K562 (cell line): ENCODE measurements around the gene UBXN11. TPM values are rescaled to one million over a fixed set of nuclear protein-coding genes. Genes with fewer than 3 reads are reported as not detected.
A peak's percentile ranks its signal among the peaks of the same experiment; 100 is the strongest.

ENCODE experiments used
- AFF4 ChIP-seq: sonication (generic); formaldehyde crosslinking; IDR thresholded peaks from 2 replicates; pipeline ENCODE4 v1.8.0; 2023; ENCODE audit warnings: mild to moderate bottlenecking, missing genetic modification reagents
- CBFB ChIP-seq: sonication (generic); formaldehyde crosslinking; IDR thresholded peaks from 2 replicates; pipeline ENCODE4 v1.4.0; 2020; ENCODE audit warnings: mild to moderate bottlenecking, missing genetic modification reagents
- CBX5 ChIP-seq: IDR thresholded peaks from 2 replicates; pipeline ENCODE4 v1.6.1; 2014; ENCODE audit warnings: low read depth, borderline replicate concordance
- IFI16 ChIP-seq: fragments of 250-450 bp; sonication (Bioruptor Pico); IDR thresholded peaks from 2 replicates; pipeline ENCODE4 v2.1.2; 2022; ENCODE audit warnings: mild to moderate bottlenecking, inconsistent platforms
- MCM3 ChIP-seq: fragments of 450-650 bp; IDR thresholded peaks from 2 replicates; pipeline ENCODE4 v1.6.1; 2016
- NFXL1 ChIP-seq: fragments of 450-650 bp; formaldehyde crosslinking; IDR thresholded peaks from 2 replicates; pipeline ENCODE4 v1.4.0; 2021; ENCODE audit warnings: mild to moderate bottlenecking
- SETDB1 ChIP-seq: IDR thresholded peaks from one replicate; pipeline ENCODE4 v1.6.1; 2012; ENCODE audit warnings: low read length, control low read depth, inconsistent platforms
- SMARCE1 ChIP-seq: fragments of 450-650 bp; IDR thresholded peaks from 2 replicates; pipeline ENCODE4 v1.7.1; 2016; ENCODE audit warnings: mild to moderate bottlenecking
- THAP7 ChIP-seq: fragments of 250-450 bp; sonication (Bioruptor Pico); IDR thresholded peaks from 2 replicates; pipeline ENCODE4 v1.5.0; 2021
- ZBTB1 ChIP-seq: sonication (generic); formaldehyde crosslinking; IDR thresholded peaks from 2 replicates; pipeline ENCODE4 v1.8.1; 2023; ENCODE audit warnings: missing genetic modification reagents, low read depth, mild to moderate bottlenecking, borderline replicate concordance
- ZNF512 ChIP-seq: IDR thresholded peaks from 2 replicates; pipeline ENCODE4 v1.6.1; 2016; ENCODE audit warnings: missing genetic modification characterization, missing compliant biosample characterization
- ZNF561 ChIP-seq: fragments of 450-650 bp; formaldehyde crosslinking; conservative IDR thresholded peaks from 2 replicates; pipeline ENCODE4 v1.4.0; 2020; ENCODE audit warnings: mild to moderate bottlenecking, moderate library complexity
- ZNF699 ChIP-seq: fragments of 250-450 bp; sonication (Bioruptor Pico); IDR thresholded peaks from 2 replicates; pipeline ENCODE4 v1.8.0; 2021; ENCODE audit warnings: mild to moderate bottlenecking, moderate library complexity; ENCODE audit not compliant: insufficient replicate concordance
- polyA plus RNA-seq, 8 experiments: library from polyadenylated mRNA; depleted of rRNA in 4 of 8; stranded (reverse) in 5 of 8; unstranded in 3 of 8; fragments of >200 nt; fragmentation: Nextera tagmentation in 2 of 8; fragmentation: Illumina TruSeq in 1 of 8; extraction: Ambion mirVana in 2 of 8; extraction: Trizol in 1 of 8; gene quantifications; 2 replicates each; pipeline versions ENCODE4 v1.2.1 to v1.2.3, GENCODE V29; 2011 to 2014; ENCODE audit warnings: inconsistent platforms in 1 of 8, missing spikeins in 1 of 8
- total RNA-seq, 7 experiments: library from RNA; depleted of rRNA in 6 of 7; stranded (reverse); fragments of >200 nt in 6 of 7; fragmentation: Illumina TruSeq in 2 of 7; extraction: Trizol in 2 of 7; gene quantifications; 2 replicates each; pipeline versions ENCODE4 v1.2.1 to v1.2.3, GENCODE V29; 2011 to 2021; ENCODE audit warnings: low replicate concordance in 1 of 7
- TF ChIP-seq, protein P1 (sequence below): fragments of 200-800 bp; sonication (Bioruptor generic); IDR thresholded peaks from 2 replicates; pipeline ENCODE4 v1.6.1; 2017; ENCODE audit warnings: missing genetic modification characterization, missing compliant biosample characterization

Gene UBXN11
- total and polyA plus RNA-seq, 9 of the 15 experiments (the other 6 are each of a cell fraction or from before 2014, with no cell fraction given) = 0.48 to 34.3 (median 11.3) TPM

- no peak for TF ChIP-seq AFF4
- TF ChIP-seq, protein P1, sequence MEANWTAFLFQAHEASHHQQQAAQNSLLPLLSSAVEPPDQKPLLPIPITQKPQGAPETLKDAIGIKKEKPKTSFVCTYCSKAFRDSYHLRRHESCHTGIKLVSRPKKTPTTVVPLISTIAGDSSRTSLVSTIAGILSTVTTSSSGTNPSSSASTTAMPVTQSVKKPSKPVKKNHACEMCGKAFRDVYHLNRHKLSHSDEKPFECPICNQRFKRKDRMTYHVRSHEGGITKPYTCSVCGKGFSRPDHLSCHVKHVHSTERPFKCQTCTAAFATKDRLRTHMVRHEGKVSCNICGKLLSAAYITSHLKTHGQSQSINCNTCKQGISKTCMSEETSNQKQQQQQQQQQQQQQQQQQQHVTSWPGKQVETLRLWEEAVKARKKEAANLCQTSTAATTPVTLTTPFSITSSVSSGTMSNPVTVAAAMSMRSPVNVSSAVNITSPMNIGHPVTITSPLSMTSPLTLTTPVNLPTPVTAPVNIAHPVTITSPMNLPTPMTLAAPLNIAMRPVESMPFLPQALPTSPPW (CRISPR knock-in tag) = no peak
- TF ChIP-seq ZNF512 = no peak
- TF ChIP-seq CBX5 = peak; percentile 83; the same call in 1 of the 2 replicates
- TF ChIP-seq THAP7 = no peak
- 0 out of 2 replicates have a peak, but pooled peaks have one; percentile 3 for TF ChIP-seq SMARCE1
- no peak for TF ChIP-seq SETDB1
- no peak for TF ChIP-seq MCM3
- no peak for TF ChIP-seq CBFB
- TF ChIP-seq IFI16 = no peak
- no peak for TF ChIP-seq NFXL1 (CRISPR knock-in tag)
- peak; percentile 65; the same call in 1 of the 2 replicates for TF ChIP-seq ZNF561 (CRISPR knock-in tag)
- no peak for TF ChIP-seq ZBTB1 (CRISPR knock-in tag)
- no peak for TF ChIP-seq ZNF699 (CRISPR knock-in tag)
Observed at GRCh38 chr1:26269198-26269550, 37.3 kb downstream of the UBXN11 start (continued).
